Activated CD4-positive, alpha-beta T cell treated with anti-CD3 and anti-CD28 coated beads, Interleukin-2, amount 50 U/mL, for 24 hours (primary cell): ENCODE data around the gene AMN1.
"Not testable (repeated sequence)": the region's sequence is repeated elsewhere in the genome, so short reads cannot be mapped to it uniquely, and the experiment has no call there.

Experiments used
- DNase-seq, 2 donors: peaks; one replicate each; pipeline ENCODE4 v3.0.0-alpha.2; 2020; ENCODE audit warnings: low read depth in 1 of 2, low spot score in 1 of 2

The AMN1 gene

GRCh38 chr12:31733549-31734432 is 5.0 kb upstream of the AMN1 start:
- DNase-seq = not testable (repeated sequence)

GRCh38 chr12:31732926-31733548 is 4.2 kb upstream of the AMN1 start:
- DNase-seq = peak; percentile 21 to 32

- not testable (repeated sequence) for DNase-seq
Measured at GRCh38 chr12:31731203-31731602, 2.4 kb upstream of the AMN1 start.

GRCh38 chr12:31729705-31730104 is 884 bp upstream of the AMN1 start:
- no peak for DNase-seq

- peak in 1 of 2 donors; percentile 21 for DNase-seq
Measured at GRCh38 chr12:31728289-31728916, 418 bp downstream of the AMN1 start.

- no peak for DNase-seq
Measured at GRCh38 chr12:31727192-31727591, 1.6 kb downstream of the AMN1 start.

- DNase-seq = no peak
Measured at GRCh38 chr12:31726575-31726974, 2.2 kb downstream of the AMN1 start.

- DNase-seq = no peak
Measured at GRCh38 chr12:31724557-31724956, 4.3 kb downstream of the AMN1 start.

GRCh38 chr12:31722580-31722979 is 6.2 kb downstream of the AMN1 start:
- no peak for DNase-seq

GRCh38 chr12:31718542-31719198 is 10.2 kb downstream of the AMN1 start:
- DNase-seq = not testable (repeated sequence)

GRCh38 chr12:31716998-31717397 is 11.8 kb downstream of the AMN1 start:
- not testable (repeated sequence) for DNase-seq

GRCh38 chr12:31715283-31715825 is 13.5 kb downstream of the AMN1 start:
- DNase-seq = no peak

GRCh38 chr12:31714406-31715271 is 14.2 kb downstream of the AMN1 start:
- no peak for DNase-seq

- no peak for DNase-seq
Measured at GRCh38 chr12:31712877-31713276, 15.9 kb downstream of the AMN1 start.

GRCh38 chr12:31710021-31710818 is 18.6 kb downstream of the AMN1 start:
- no peak for DNase-seq

GRCh38 chr12:31708118-31708517 is 20.7 kb downstream of the AMN1 start:
- not testable (repeated sequence) for DNase-seq

- DNase-seq = no peak
Measured at GRCh38 chr12:31705621-31706020, 23.2 kb downstream of the AMN1 start.

- DNase-seq = no peak
Measured at GRCh38 chr12:31702047-31702446, 26.8 kb downstream of the AMN1 start.

GRCh38 chr12:31689921-31690320 is 38.9 kb downstream of the AMN1 start:
- not testable (repeated sequence) for DNase-seq
